Endothelial cell of umbilical vein (primary cell): ENCODE results near the gene CLEC12A. TPM values are rescaled to one million over a fixed set of nuclear protein-coding genes. Genes with fewer than 3 reads are reported as not detected.

Experiments used
- BruUV-seq: library from RNA; stranded (reverse); fragments of 400-500 nt; replicated peaks from 2 replicates; lab custom pipeline; 2021; lab: Mats Ljungman, UMichigan
- CTCF ChIA-PET: fragments of 300-600, 350-600 bp; sonication (Branson Sonifier 250); formaldehyde crosslinking; loops from one replicate; lab custom pipeline; 2021; ENCODE audit warnings: antibody characterized with exemption, inconsistent platforms; lab: Charles Lee
- POLR2A ChIA-PET: fragments of 300-600, 350-600 bp; sonication (Branson Sonifier 250); formaldehyde crosslinking; loops from one replicate; lab custom pipeline; 2021; ENCODE audit warnings: antibody characterized with exemption, inconsistent platforms; lab: Charles Lee
- DNase-seq: peaks from one replicate; pipeline ENCODE4 v3.0.0-alpha.2; 2011; ENCODE audit warnings: low read depth, low spot score
- FAIRE-seq: peaks from 2 replicates; lab custom pipeline; 2011; peaks lifted over from hg19 to GRCh38; lab: Jason Lieb, UNC
- H2AFZ ChIP-seq: 2 replicates; pipeline ENCODE4 v1.6.0; 2012; ENCODE audit warnings: low read depth, low read length, control low read depth, inconsistent platforms
- H3K27ac ChIP-seq: 2 replicates; pipeline ENCODE4 v1.5.1; 2011; ENCODE audit warnings: low read depth, mild to moderate bottlenecking, control low read depth, low read length, moderate library complexity; ENCODE audit not compliant: insufficient read depth
- H3K27me3 ChIP-seq, 2 experiments: 2 replicates each; pipeline versions ENCODE4 v1.6.0 to v1.6.1; 2011; ENCODE audit warnings: low read length in 2 of 2, mixed read lengths in 1 of 2; ENCODE audit not compliant: control insufficient read depth in 2 of 2, insufficient read depth in 2 of 2
- H3K36me3 ChIP-seq, 2 experiments: 2 replicates in 1 of 2; 3 replicates in 1 of 2; pipeline ENCODE4 v1.5.1; 2011; ENCODE audit warnings: low read length in 2 of 2, mild to moderate bottlenecking in 1 of 2, moderate library complexity in 1 of 2; ENCODE audit not compliant: control insufficient read depth in 2 of 2, insufficient read depth in 2 of 2; ENCODE audit errors: extremely low read depth in 1 of 2
- H3K4me1 ChIP-seq: 3 replicates; pipeline ENCODE4 v1.5.1; 2011; ENCODE audit warnings: mild to moderate bottlenecking, low read length; ENCODE audit not compliant: control insufficient read depth, insufficient read depth; ENCODE audit errors: extremely low read depth
- H3K4me2 ChIP-seq: 2 replicates; pipeline ENCODE4 v1.6.1; 2011; ENCODE audit warnings: low read length, control low read depth, mixed read lengths; ENCODE audit not compliant: insufficient read depth
- H3K4me3 ChIP-seq, 3 experiments: fragments of 200-600 bp in 1 of 3; sonication (generic), shearing (Covaris generic) in 1 of 3; replicated peaks in 1 of 3; 2 replicates each; pipeline ENCODE4 v1.5.1; 2011 to 2016; ENCODE audit warnings: control low read depth in 3 of 3, low read length in 3 of 3, mild to moderate bottlenecking in 2 of 3, inconsistent platforms in 1 of 3, low read depth in 1 of 3, moderate library complexity in 1 of 3; ENCODE audit not compliant: insufficient read depth in 1 of 3
- H3K79me2 ChIP-seq: 2 replicates; pipeline ENCODE4 v1.6.0; 2012; ENCODE audit warnings: low read length, inconsistent platforms; ENCODE audit not compliant: control insufficient read depth, insufficient read depth
- H3K9ac ChIP-seq: replicated peaks from 2 replicates; pipeline ENCODE3; 2011; ENCODE audit warnings: low read length, control low read depth; ENCODE audit not compliant: insufficient read depth; ENCODE audit errors: extremely low read depth
- H3K9me1 ChIP-seq: replicated peaks from 3 replicates; pipeline ENCODE4 v1.6.0; 2011; ENCODE audit warnings: mild to moderate bottlenecking, low read length; ENCODE audit not compliant: control insufficient read depth, insufficient read depth; ENCODE audit errors: extremely low read depth
- H3K9me3 ChIP-seq: replicated peaks from 2 replicates; pipeline ENCODE4 v1.5.1; 2012; ENCODE audit warnings: low read length, inconsistent platforms; ENCODE audit not compliant: control insufficient read depth, insufficient read depth
- H4K20me1 ChIP-seq: replicated peaks from 2 replicates; pipeline ENCODE3; 2011; ENCODE audit warnings: mild to moderate bottlenecking, low read length; ENCODE audit not compliant: control insufficient read depth, insufficient read depth; ENCODE audit errors: extremely low read depth
- EZH2 ChIP-seq: IDR thresholded peaks from 2 replicates; pipeline ENCODE4 v1.6.1; 2012; ENCODE audit warnings: borderline replicate concordance, low read depth, mild to moderate bottlenecking, moderate library complexity, low read length, inconsistent platforms; ENCODE audit not compliant: severe bottlenecking
- FOS ChIP-seq: IDR thresholded peaks from 2 replicates; pipeline ENCODE4 v1.6.1; 2011; ENCODE audit warnings: mild to moderate bottlenecking, low read length, moderate library complexity, borderline replicate concordance; ENCODE audit not compliant: insufficient read depth
- GATA2 ChIP-seq: IDR thresholded peaks from 2 replicates; pipeline ENCODE4 v1.7.0; 2011; ENCODE audit warnings: low read depth, mild to moderate bottlenecking, moderate library complexity, mixed read lengths, low read length; ENCODE audit not compliant: insufficient read length, insufficient read depth
- JUN ChIP-seq: IDR thresholded peaks from 2 replicates; pipeline ENCODE4 v1.6.1; 2011; ENCODE audit warnings: borderline replicate concordance, low read depth; ENCODE audit not compliant: insufficient read length, insufficient read depth
- MYC ChIP-seq: IDR thresholded peaks from one replicate; pipeline ENCODE4 v1.6.1; 2011; ENCODE audit warnings: mild to moderate bottlenecking, low read depth, low read length
- POLR2A ChIP-seq: IDR thresholded peaks from 2 replicates; pipeline ENCODE4 v1.6.1; 2012; ENCODE audit warnings: low read depth, mild to moderate bottlenecking, control low read depth, low read length
- POLR2AphosphoS5 ChIP-seq: IDR thresholded peaks from 2 replicates; pipeline ENCODE4 v1.6.1; 2012; ENCODE audit warnings: low read depth, mild to moderate bottlenecking, control low read depth, low read length, moderate library complexity; ENCODE audit not compliant: insufficient read depth
- dilution Hi-C: fragments of 300-500 bp; cut with MboI; formaldehyde crosslinking; loops from one replicate; pipeline ENCODE4 v1.15.0; 2019; ENCODE audit warnings: low sequenced_read_pairs; ENCODE audit not compliant: extremely low pct_ligation_motif_present
- intact Hi-C: fragments of 100-400 bp; cut with micrococcal nuclease; formaldehyde crosslinking; loops from one replicate; pipeline ENCODE4 v1.10.0; 2022
- polyA plus RNA-seq, 4 experiments: library from polyadenylated mRNA; depleted of rRNA in 3 of 4; stranded (reverse) in 3 of 4; unstranded in 1 of 4; fragments of >200 nt; gene quantifications; 2 replicates each; pipeline versions ENCODE4 v1.2.1 to v1.2.3, GENCODE V29; 2011 to 2012; ENCODE audit warnings: missing spikeins in 1 of 4
- total RNA-seq: library from RNA; stranded (reverse); gene quantifications from 2 replicates; pipeline ENCODE4 v1.2.3, GENCODE V29; 2021
- TF ChIP-seq, protein P1 (sequence below), 2 donors: IDR thresholded peaks; 1 replicate in 1 of 2; 2 replicates in 1 of 2; pipeline ENCODE4 v1.5.1; 2011; ENCODE audit warnings: low read length in 2 of 2, mild to moderate bottlenecking in 2 of 2, moderate library complexity in 2 of 2, control low read depth in 1 of 2, inconsistent platforms in 1 of 2, low read depth in 1 of 2; ENCODE audit not compliant: insufficient read depth in 1 of 2; ENCODE audit errors: extremely low read depth in 1 of 2
- TF ChIP-seq, protein P2 (sequence below): IDR thresholded peaks from 2 replicates; pipeline ENCODE4 v1.6.1; 2011; ENCODE audit not compliant: insufficient read depth, insufficient read length

The CLEC12A gene
- total and polyA plus RNA-seq, 2 donors (not counting 3 experiments of a cell fraction or from before 2014, with no cell fraction given): not detected

DNA sequence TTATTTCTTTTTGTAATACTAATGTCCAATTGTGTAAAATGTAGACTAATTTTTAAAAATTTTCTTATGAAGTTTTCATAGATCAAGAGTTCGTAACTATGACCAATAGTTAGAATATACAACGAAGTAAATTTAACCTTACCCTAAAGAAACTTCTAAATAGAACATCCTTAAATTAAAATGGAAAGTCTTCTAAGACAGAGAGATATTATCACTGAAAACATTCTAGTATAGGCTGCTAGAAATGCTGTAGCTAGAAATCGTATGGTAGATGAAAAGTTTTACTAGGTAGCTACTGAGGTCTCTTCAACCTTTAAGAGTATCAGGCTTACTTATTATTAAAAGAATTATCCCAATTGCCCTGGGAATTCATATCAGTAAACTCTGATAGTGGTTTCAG lies 40.0 kb upstream of the CLEC12A start:
- no peaks in the 10 kb centered on the region for H3K9me1 ChIP-seq
- no peaks in the 10 kb centered on the region for H3K36me3 ChIP-seq
- H3K9ac ChIP-seq: no peak overlapping the region
- H3K4me1 ChIP-seq: no peaks in the 10 kb centered on the region
- H2AFZ ChIP-seq: no peak overlapping the region
- dilution Hi-C loops (no loop called here), intact Hi-C loops (no loop called here)
- POLR2A ChIA-PET: no interaction called here
- no peaks in the 10 kb centered on the region for H3K27me3 ChIP-seq
- no peak overlapping the region for H3K4me3 ChIP-seq
- no peak overlapping the region for H3K4me2 ChIP-seq
- DNase-seq (no peak), FAIRE-seq (no peak)
- CTCF ChIA-PET: interaction anchor here (1.2 to 3.3 kb wide), 3 partner anchors 9 to 180 kb away, joined by 6 to 12 read pairs (median 9); no protein-coding TSS in a partner anchor
- TF ChIP-seq POLR2AphosphoS5 (no peak), MYC (no peak)
- H3K27ac ChIP-seq: no peak overlapping the region
- no TSS peak for BruUV-seq
- H3K79me2 ChIP-seq: no peaks in the 10 kb centered on the region
- no peaks in the 10 kb centered on the region for H4K20me1 ChIP-seq
- no peaks in the 10 kb centered on the region for H3K9me3 ChIP-seq

DNA sequence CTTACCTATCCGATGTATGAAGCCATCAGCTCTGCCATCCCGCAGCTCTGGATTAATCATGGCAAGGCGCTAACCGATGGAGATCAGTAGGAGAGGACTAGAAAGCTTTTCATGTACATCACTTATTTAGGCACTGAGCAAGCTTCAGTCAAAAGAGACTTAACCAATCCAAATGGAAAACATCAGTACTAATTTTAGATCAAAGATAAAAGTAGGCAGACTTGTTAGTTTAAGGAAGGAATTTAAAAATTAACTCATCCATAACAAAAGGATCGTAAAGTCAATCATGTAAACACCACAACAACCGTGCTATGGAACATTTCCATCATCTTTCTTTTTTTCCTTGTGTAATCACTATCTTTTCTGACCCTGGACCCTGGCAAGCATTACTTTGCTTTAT lies 38.9 kb upstream of the CLEC12A start, which contains the start of gene CLEC2A:
Gene CLEC2A, minus strand, starts transcription at position 101 of the 400 bp plus-strand sequence. Its CDS starts 41 bp downstream, at position 60.
- no peaks in the 10 kb centered on the region for H3K36me3 ChIP-seq
- DNase-seq (no peak), FAIRE-seq (no peak)
- H3K9ac ChIP-seq: no peak within 1 kb of the TSS
- H3K4me1 ChIP-seq: no peaks in the 10 kb centered on the region
- no peaks in the 10 kb centered on the region for H3K27me3 ChIP-seq
- no peaks in the 10 kb centered on the region for H4K20me1 ChIP-seq
- no peaks in the 10 kb centered on the region for H3K9me1 ChIP-seq
- H3K4me2 ChIP-seq: no peak within 1 kb of the TSS
- no TSS peak for BruUV-seq
- H3K4me3 ChIP-seq: no peak within 1 kb of the TSS
- TF ChIP-seq JUN (no peak), GATA2 (no peak), FOS (no peak), MYC (no peak), POLR2AphosphoS5 (no peak), POLR2A (no peak), EZH2 (no peak)
- TF ChIP-seq, protein P1, sequence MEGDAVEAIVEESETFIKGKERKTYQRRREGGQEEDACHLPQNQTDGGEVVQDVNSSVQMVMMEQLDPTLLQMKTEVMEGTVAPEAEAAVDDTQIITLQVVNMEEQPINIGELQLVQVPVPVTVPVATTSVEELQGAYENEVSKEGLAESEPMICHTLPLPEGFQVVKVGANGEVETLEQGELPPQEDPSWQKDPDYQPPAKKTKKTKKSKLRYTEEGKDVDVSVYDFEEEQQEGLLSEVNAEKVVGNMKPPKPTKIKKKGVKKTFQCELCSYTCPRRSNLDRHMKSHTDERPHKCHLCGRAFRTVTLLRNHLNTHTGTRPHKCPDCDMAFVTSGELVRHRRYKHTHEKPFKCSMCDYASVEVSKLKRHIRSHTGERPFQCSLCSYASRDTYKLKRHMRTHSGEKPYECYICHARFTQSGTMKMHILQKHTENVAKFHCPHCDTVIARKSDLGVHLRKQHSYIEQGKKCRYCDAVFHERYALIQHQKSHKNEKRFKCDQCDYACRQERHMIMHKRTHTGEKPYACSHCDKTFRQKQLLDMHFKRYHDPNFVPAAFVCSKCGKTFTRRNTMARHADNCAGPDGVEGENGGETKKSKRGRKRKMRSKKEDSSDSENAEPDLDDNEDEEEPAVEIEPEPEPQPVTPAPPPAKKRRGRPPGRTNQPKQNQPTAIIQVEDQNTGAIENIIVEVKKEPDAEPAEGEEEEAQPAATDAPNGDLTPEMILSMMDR (IDR thresholded peaks at IDR 0.05; ENCODE audit: extremely low read depth in 1 of 2, insufficient read depth in 1 of 2, low read depth in 1 of 2, low read length in 2 of 2): no peak
- TF ChIP-seq, protein P2, sequence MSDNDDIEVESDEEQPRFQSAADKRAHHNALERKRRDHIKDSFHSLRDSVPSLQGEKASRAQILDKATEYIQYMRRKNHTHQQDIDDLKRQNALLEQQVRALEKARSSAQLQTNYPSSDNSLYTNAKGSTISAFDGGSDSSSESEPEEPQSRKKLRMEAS: no peak
- intact Hi-C loops (no loop called here), dilution Hi-C loops (no loop called here)
- H2AFZ ChIP-seq: no peak within 1 kb of the TSS
- H3K9me3 ChIP-seq: no peaks in the 10 kb centered on the region
- no peaks in the 10 kb centered on the region for H3K79me2 ChIP-seq
- POLR2A ChIA-PET: no interaction called here
- CTCF ChIA-PET: interaction anchor here (1.2 to 3.3 kb wide), 3 partner anchors 8 to 181 kb away, joined by 6 to 12 read pairs (median 9); no protein-coding TSS in a partner anchor
- no peak within 1 kb of the TSS for H3K27ac ChIP-seq
